ENCODE measurements around the gene GDF7.

GDF7 gene

DNA sequence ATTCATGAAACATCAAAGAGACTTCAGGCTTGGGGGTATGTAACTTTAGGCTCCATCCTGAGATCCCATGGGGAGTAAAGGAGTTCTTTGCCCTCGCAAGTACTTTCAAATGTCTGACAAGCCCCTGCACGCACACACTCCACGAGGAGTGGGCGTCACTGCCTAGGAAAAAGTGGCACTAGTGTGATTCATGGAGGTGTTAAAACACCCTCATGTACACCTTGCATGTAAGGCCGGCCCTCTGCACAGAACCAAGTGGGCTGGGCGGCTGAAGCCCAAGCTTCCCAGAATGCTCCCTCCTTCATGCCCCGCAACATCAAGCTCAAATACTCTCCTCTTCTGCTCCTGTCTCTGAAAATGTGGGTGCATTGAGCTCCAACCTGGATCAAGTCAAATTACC lies 23.9 kb upstream of the GDF7 start:
- peaks cover 11% of the 10 kb centered on the region for H4K20me1 ChIP-seq (ENCODE audit: insufficient read depth, low read length)
- ATAC-seq (ENCODE audit: insufficient read depth, low read depth) (no peak), DNase-seq (no peak)
- no peaks in the 10 kb centered on the region for H3K79me2 ChIP-seq (ENCODE audit: insufficient read depth, low read length)
- no peak overlapping the region for H3K27ac ChIP-seq (ENCODE audit: low read length)
- H2AFZ ChIP-seq (ENCODE audit: low read depth, low read length): no peak overlapping the region
- H3K4me2 ChIP-seq (ENCODE audit: insufficient read depth, low read length): no peak overlapping the region
- H3K9me3 ChIP-seq (ENCODE audit: insufficient read depth, low read length, severe bottlenecking): no peaks in the 10 kb centered on the region
- peaks cover 30% of the 10 kb centered on the region for H3K36me3 ChIP-seq (ENCODE audit: insufficient read depth, low read length)
- H3K9ac ChIP-seq (ENCODE audit: low read depth, low read length): no peak overlapping the region
- no peaks in the 10 kb centered on the region for H3K4me1 ChIP-seq (ENCODE audit: insufficient read depth, low read length)
- no peaks in the 10 kb centered on the region for H3K27me3 ChIP-seq (ENCODE audit: insufficient read depth, low read length, poor library complexity)
- TF ChIP-seq, protein P1, sequence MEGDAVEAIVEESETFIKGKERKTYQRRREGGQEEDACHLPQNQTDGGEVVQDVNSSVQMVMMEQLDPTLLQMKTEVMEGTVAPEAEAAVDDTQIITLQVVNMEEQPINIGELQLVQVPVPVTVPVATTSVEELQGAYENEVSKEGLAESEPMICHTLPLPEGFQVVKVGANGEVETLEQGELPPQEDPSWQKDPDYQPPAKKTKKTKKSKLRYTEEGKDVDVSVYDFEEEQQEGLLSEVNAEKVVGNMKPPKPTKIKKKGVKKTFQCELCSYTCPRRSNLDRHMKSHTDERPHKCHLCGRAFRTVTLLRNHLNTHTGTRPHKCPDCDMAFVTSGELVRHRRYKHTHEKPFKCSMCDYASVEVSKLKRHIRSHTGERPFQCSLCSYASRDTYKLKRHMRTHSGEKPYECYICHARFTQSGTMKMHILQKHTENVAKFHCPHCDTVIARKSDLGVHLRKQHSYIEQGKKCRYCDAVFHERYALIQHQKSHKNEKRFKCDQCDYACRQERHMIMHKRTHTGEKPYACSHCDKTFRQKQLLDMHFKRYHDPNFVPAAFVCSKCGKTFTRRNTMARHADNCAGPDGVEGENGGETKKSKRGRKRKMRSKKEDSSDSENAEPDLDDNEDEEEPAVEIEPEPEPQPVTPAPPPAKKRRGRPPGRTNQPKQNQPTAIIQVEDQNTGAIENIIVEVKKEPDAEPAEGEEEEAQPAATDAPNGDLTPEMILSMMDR (IDR thresholded peaks at IDR 0.05; ENCODE audit: borderline replicate concordance, extremely low read depth, low read length, poor library complexity, severe bottlenecking): no peak
- no peak for TF ChIP-seq EZH2 (IDR thresholded peaks at IDR 0.05; ENCODE audit: borderline replicate concordance, low read depth, low read length, severe bottlenecking)
- H3K4me3 ChIP-seq (ENCODE audit: low read depth in 1 of 2, low read length in 2 of 2): no peak overlapping the region

DNA sequence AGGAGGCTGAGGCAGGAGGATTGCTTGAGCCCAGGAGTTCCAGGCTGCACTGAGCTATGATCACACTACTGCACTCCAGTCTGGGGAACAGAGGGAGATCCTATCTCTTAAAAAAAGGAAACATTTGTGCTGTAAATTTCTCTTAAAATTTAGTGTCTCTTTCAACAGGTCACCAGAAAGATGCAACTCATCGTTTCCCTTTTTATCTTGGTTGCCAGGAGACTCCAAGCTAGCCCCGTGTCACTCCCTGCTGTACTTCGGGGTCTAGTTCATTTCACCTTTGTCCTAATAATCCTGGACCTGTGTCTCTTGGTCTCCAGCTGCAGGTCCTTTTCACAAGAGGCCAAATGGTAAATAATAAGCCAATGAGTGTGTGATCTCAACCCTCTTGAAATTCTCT lies 23.1 kb upstream of the GDF7 start:
- Histone ChIP-seq H3K4me3 (ENCODE audit: low read depth in 1 of 2, low read length in 2 of 2) (no peak overlapping the region), H3K4me1 (ENCODE audit: insufficient read depth, low read length) (no peaks in the 10 kb centered on the region), H3K9ac (ENCODE audit: low read depth, low read length) (no peak overlapping the region), H3K27me3 (ENCODE audit: insufficient read depth, low read length, poor library complexity) (no peaks in the 10 kb centered on the region), H3K9me3 (ENCODE audit: insufficient read depth, low read length, severe bottlenecking) (no peaks in the 10 kb centered on the region), H2AFZ (ENCODE audit: low read depth, low read length) (no peak overlapping the region), H3K36me3 (ENCODE audit: insufficient read depth, low read length) (peaks cover 30% of the 10 kb centered on the region), H3K4me2 (ENCODE audit: insufficient read depth, low read length) (no peak overlapping the region), H4K20me1 (ENCODE audit: insufficient read depth, low read length) (peaks cover 11% of the 10 kb centered on the region), H3K79me2 (ENCODE audit: insufficient read depth, low read length) (no peaks in the 10 kb centered on the region), H3K27ac (ENCODE audit: low read length) (no peak overlapping the region)
- DNase-seq: no peak
- no peak for TF ChIP-seq EZH2 (IDR thresholded peaks at IDR 0.05; ENCODE audit: borderline replicate concordance, low read depth, low read length, severe bottlenecking)
- TF ChIP-seq, protein P1 (IDR thresholded peaks at IDR 0.05; ENCODE audit: borderline replicate concordance, extremely low read depth, low read length, poor library complexity, severe bottlenecking): no peak
- ATAC-seq (ENCODE audit: insufficient read depth, low read depth): no peak

DNA sequence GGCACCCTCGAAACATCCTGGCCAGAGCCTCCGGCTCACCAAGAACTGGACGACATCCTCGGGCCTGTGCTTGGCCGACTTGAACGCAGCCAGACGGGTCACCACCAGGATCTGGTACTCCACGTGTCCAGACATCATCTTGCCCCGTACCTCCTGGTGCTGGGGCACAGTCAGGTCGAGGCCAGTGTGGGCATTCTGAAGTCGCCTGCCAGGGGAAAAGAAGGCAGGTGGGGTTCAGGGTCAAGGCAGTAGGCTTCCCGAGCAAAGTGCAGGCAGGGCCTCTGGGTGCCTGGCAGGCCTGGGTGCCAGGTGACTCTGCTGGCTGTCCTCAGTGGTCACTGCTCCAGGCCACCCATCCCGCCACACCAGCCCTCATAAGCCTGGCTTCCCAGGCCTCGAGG lies 21.6 kb upstream of the GDF7 start:
- peaks cover 26% of the 10 kb centered on the region for H3K36me3 ChIP-seq (ENCODE audit: insufficient read depth, low read length)
- 0 out of 2 replicates have a peak, but pooled peaks cover 1% of the 10 kb centered on the region for H3K79me2 ChIP-seq (ENCODE audit: insufficient read depth, low read length)
- H3K27ac ChIP-seq (ENCODE audit: low read length): no peak overlapping the region
- H3K9me3 ChIP-seq (ENCODE audit: insufficient read depth, low read length, severe bottlenecking): no peaks in the 10 kb centered on the region
- no peak overlapping the region for H3K4me2 ChIP-seq (ENCODE audit: insufficient read depth, low read length)
- no peak for DNase-seq
- H3K9ac ChIP-seq (ENCODE audit: low read depth, low read length): no peak overlapping the region
- peaks cover 11% of the 10 kb centered on the region for H4K20me1 ChIP-seq (ENCODE audit: insufficient read depth, low read length)
- no peak overlapping the region for H3K4me3 ChIP-seq (ENCODE audit: low read depth in 1 of 2, low read length in 2 of 2)
- H3K27me3 ChIP-seq (ENCODE audit: insufficient read depth, low read length, poor library complexity): no peaks in the 10 kb centered on the region
- TF ChIP-seq, protein P1 (IDR thresholded peaks at IDR 0.05; ENCODE audit: borderline replicate concordance, extremely low read depth, low read length, poor library complexity, severe bottlenecking): no peak
- TF ChIP-seq EZH2 (IDR thresholded peaks at IDR 0.05; ENCODE audit: borderline replicate concordance, low read depth, low read length, severe bottlenecking): no peak
- no peak for ATAC-seq (ENCODE audit: insufficient read depth, low read depth)
- peaks cover 10% of the 10 kb centered on the region for H3K4me1 ChIP-seq (ENCODE audit: insufficient read depth, low read length)
- no peak overlapping the region for H2AFZ ChIP-seq (ENCODE audit: low read depth, low read length)

DNA sequence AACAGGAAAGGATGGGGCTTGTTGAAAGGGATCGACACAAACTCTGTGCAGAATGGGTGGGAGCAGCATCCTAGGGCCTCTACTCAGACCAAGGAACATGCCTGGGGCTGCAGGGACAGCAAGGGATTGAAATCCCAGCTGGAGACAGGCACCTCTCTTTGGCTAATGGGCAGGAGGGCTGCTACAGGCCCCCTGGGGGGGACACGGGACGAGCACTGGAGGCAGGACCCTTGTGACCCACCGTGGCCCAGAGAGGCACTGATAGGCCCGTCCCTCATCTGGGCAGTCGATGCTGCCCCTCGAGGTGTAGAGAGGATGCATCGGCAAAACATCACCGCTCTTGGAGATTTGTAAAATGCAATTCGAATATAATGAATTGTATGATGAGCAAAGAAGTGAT lies 21.2 kb upstream of the GDF7 start:
- H4K20me1 ChIP-seq (ENCODE audit: insufficient read depth, low read length): peaks cover 11% of the 10 kb centered on the region
- no peak overlapping the region for H3K4me2 ChIP-seq (ENCODE audit: insufficient read depth, low read length)
- TF ChIP-seq, protein P1 (IDR thresholded peaks at IDR 0.05; ENCODE audit: borderline replicate concordance, extremely low read depth, low read length, poor library complexity, severe bottlenecking): no peak
- TF ChIP-seq EZH2 (IDR thresholded peaks at IDR 0.05; ENCODE audit: borderline replicate concordance, low read depth, low read length, severe bottlenecking): no peak
- H2AFZ ChIP-seq (ENCODE audit: low read depth, low read length): no peak overlapping the region
- no peaks in the 10 kb centered on the region for H3K27me3 ChIP-seq (ENCODE audit: insufficient read depth, low read length, poor library complexity)
- no peak overlapping the region for H3K27ac ChIP-seq (ENCODE audit: low read length)
- H3K9ac ChIP-seq (ENCODE audit: low read depth, low read length): no peak overlapping the region
- H3K36me3 ChIP-seq (ENCODE audit: insufficient read depth, low read length): peaks cover 22% of the 10 kb centered on the region
- H3K79me2 ChIP-seq (ENCODE audit: insufficient read depth, low read length): peaks cover 5% of the 10 kb centered on the region; the same call in 1 of the 2 replicates
- no peak for DNase-seq
- no peaks in the 10 kb centered on the region for H3K9me3 ChIP-seq (ENCODE audit: insufficient read depth, low read length, severe bottlenecking)
- H3K4me3 ChIP-seq (ENCODE audit: low read depth in 1 of 2, low read length in 2 of 2): no peak overlapping the region
- no peak for ATAC-seq (ENCODE audit: insufficient read depth, low read depth)
- H3K4me1 ChIP-seq (ENCODE audit: insufficient read depth, low read length): peaks cover 14% of the 10 kb centered on the region
